ENCODE results near the gene MPO. TPM values are rescaled to one million over a fixed set of nuclear protein-coding genes. Genes with fewer than 3 reads are reported as not detected.

Gene MPO, protein sequence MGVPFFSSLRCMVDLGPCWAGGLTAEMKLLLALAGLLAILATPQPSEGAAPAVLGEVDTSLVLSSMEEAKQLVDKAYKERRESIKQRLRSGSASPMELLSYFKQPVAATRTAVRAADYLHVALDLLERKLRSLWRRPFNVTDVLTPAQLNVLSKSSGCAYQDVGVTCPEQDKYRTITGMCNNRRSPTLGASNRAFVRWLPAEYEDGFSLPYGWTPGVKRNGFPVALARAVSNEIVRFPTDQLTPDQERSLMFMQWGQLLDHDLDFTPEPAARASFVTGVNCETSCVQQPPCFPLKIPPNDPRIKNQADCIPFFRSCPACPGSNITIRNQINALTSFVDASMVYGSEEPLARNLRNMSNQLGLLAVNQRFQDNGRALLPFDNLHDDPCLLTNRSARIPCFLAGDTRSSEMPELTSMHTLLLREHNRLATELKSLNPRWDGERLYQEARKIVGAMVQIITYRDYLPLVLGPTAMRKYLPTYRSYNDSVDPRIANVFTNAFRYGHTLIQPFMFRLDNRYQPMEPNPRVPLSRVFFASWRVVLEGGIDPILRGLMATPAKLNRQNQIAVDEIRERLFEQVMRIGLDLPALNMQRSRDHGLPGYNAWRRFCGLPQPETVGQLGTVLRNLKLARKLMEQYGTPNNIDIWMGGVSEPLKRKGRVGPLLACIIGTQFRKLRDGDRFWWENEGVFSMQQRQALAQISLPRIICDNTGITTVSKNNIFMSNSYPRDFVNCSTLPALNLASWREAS
- total RNA-seq = not detected in 2 replicates

DNA sequence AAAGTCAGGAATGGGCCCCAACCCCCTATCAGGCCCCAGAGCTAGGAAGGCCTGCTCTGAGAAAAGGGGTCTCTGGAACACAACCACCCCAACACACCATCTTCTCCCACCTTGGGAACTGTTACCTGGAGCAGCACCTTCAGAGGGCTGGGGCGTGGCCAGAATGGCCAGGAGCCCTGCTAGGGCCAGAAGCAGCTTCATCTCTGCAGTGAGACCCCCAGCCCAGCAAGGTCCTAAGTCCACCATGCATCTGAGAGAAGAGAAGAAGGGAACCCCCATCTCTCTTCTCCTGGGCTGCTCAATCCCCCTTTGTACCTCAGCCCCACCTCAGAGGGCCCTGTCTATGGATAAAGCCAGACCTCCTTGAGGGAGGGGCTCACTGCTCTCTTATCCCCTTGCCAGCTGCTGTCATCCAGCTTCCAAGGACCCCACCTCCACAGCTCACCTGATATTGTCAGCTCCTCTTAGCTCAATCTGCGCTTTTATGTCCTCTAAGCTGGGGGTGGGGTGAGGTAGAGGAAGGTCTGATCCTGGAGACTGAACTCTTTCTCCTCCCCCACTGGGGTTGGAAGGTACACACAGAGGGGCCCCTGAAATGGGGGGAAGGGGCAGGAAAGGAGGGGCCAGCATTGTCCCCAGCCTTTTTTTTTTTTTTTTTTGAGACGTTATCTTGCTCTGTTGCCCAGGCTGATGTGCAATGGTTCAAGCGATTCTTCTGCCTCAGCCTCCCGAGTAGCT is at the start of gene MPO:
TSS of gene MPO (minus strand) at position 456 of the 738 bp plus-strand sequence. CDS start at position 279, 177 bp downstream.
- no peak for DNase-seq (ENCODE audit: low spot score)
- H3K27ac Mint-ChIP-seq = no peak within 1 kb of the TSS
- H3K4me3 Mint-ChIP-seq = no peak within 1 kb of the TSS
- peaks cover 29% of the 10 kb centered on the region for H3K27me3 Mint-ChIP-seq (ENCODE audit: insufficient read depth)
- no peaks in the 10 kb centered on the region for H3K9me3 Mint-ChIP-seq
- H3K36me3 Mint-ChIP-seq (ENCODE audit: low read depth) = no peaks in the 10 kb centered on the region
- peaks cover 4% of the 10 kb centered on the region for H3K4me1 Mint-ChIP-seq (ENCODE audit: low read depth)
- intact Hi-C loops (cut with micrococcal nuclease) = no loop called here

DNA sequence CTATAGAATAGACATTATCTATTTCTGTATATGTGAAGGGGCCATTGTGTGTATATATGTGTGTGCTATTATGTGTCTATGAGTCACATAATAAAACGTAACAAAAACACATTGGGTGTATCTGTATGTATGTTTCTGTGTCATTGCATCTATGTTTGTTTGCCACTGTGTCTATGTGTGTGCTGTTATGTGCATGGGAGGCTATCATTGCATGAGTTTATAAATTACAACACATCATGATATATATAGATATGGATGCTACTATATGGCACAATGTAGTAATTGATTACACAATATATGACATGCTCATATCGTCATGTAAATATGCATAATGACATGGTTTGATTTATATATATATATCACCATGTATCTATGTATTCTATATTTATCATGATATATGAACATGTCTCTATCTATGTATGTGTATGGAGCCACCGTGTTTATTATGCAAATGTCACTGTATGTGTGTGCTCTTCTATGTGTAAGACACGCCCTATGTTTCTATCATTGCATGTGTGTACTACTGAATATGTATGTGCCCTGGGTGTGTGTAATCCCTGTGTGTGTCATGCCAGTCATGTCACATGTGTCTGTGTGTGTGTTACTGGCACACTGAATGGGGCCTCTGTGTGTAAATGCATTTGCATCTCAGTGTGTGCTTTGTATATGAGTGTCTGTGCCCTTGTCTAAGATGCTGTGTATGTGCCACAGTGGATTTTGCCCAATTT is 49.2 kb upstream of the MPO start:
- Mint-ChIP-seq H3K27me3 (ENCODE audit: insufficient read depth) (peaks cover 2% of the 10 kb centered on the region), H3K36me3 (ENCODE audit: low read depth) (peaks cover 40% of the 10 kb centered on the region), H3K4me1 (ENCODE audit: low read depth) (peaks cover 50% of the 10 kb centered on the region), H3K9me3 (no peaks in the 10 kb centered on the region), H3K27ac (peak overlapping the region; percentile 99), H3K4me3 (peak overlapping the region; percentile 100)
- intact Hi-C loops (cut with micrococcal nuclease) = loop anchor here (1.0 to 10.0 kb wide), 11 partner anchors 8 to 675 kb away; partner anchors contain the start of genes DYNLL2, MKS1, RAD51C and SUPT4H1
- DNase-seq (ENCODE audit: low spot score) = peak; percentile 51

GRCh38 chr17:58329035-58329809 is 48.5 kb upstream of the MPO start:
- Mint-ChIP-seq H3K27me3 (ENCODE audit: insufficient read depth) (peaks cover 2% of the 10 kb centered on the region), H3K4me1 (ENCODE audit: low read depth) (peaks cover 45% of the 10 kb centered on the region), H3K36me3 (ENCODE audit: low read depth) (peaks cover 40% of the 10 kb centered on the region), H3K9me3 (no peaks in the 10 kb centered on the region), H3K27ac (peak overlapping the region; percentile 93), H3K4me3 (peak overlapping the region; percentile 100)
- intact Hi-C loops (cut with micrococcal nuclease) = loop anchor here (1.0 to 2.0 kb wide), 8 partner anchors 9 to 246 kb away; partner anchors contain the start of genes DYNLL2, MKS1 and SUPT4H1
- peak; percentile 81 for DNase-seq (ENCODE audit: low spot score)

GRCh38 chr17:58328195-58329034 is 47.7 kb upstream of the MPO start, which contains the start of gene TSPOAP1:
Gene TSPOAP1, minus strand, starts transcription at chr17:58328795. Its CDS starts 875 bp downstream, at chr17:58327920.
- Mint-ChIP-seq H3K4me1 (ENCODE audit: low read depth) (peaks cover 44% of the 10 kb centered on the region), H3K36me3 (ENCODE audit: low read depth) (peaks cover 40% of the 10 kb centered on the region), H3K4me3 (peak within 1 kb of the TSS; percentile 100), H3K27me3 (ENCODE audit: insufficient read depth) (peaks cover 2% of the 10 kb centered on the region), H3K27ac (peak within 1 kb of the TSS; percentile 93), H3K9me3 (no peaks in the 10 kb centered on the region)
- peak; percentile 77 for DNase-seq (ENCODE audit: low spot score)
- intact Hi-C loops (cut with micrococcal nuclease) = loop anchor here (1.0 to 2.0 kb wide), 9 partner anchors 10 to 246 kb away; partner anchors contain the start of genes DYNLL2, MKS1, RNF43 and SUPT4H1

DNA sequence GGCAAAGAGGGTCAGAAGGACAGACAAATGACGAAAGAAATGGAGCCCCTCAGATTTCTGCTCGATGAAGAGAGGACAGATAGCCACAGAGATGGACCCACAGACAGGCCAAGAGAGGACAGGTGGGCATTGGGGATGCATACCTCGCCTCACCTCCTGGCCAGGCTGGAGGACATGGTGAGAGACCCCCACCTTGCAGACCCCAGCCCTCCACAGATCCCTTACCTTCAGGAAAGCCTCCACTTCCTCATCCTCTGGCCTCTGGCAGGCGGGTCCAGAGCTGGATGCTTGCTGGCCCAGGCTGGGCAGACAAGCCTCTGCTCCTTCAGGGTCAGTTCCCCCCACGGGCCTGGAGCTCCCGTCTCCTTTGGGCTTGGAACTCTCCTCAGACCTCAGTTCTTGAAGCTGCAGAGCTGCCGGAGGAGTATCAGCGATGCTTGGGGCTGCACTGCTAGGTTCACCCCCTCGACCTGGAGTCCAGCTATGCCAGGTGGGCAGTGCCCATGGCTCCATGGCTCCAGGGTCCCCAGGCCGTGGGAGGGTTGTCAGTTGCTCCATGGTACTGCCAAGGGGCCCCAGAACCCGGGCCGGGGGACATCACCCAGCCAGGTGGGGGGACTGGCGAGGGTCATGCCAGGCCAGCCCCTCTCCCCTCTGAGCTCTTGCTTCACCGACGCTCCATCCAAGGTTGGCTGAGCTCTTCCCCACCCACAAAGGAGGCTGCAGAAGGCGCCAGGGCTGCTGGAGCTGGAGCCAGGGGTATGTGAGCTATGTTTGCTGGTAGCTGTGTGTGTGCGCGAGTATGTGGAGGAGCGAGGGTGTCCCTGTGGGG is 46.8 kb upstream of the MPO start:
- Mint-ChIP-seq H3K36me3 (ENCODE audit: low read depth) (peaks cover 41% of the 10 kb centered on the region), H3K9me3 (no peaks in the 10 kb centered on the region), H3K4me1 (ENCODE audit: low read depth) (peaks cover 44% of the 10 kb centered on the region), H3K4me3 (peak overlapping the region; percentile 100), H3K27me3 (ENCODE audit: insufficient read depth) (no peaks in the 10 kb centered on the region), H3K27ac (peak overlapping the region; percentile 93)
- DNase-seq (ENCODE audit: low spot score) = no peak
- intact Hi-C loops (cut with micrococcal nuclease) = loop anchor here (1.0 to 2.0 kb wide), 3 partner anchors 90 to 245 kb away; partner anchors contain the start of genes DYNLL2, MKS1 and RNF43

GRCh38 chr17:58326609-58327362 is 46.1 kb upstream of the MPO start:
- Mint-ChIP-seq H3K4me1 (ENCODE audit: low read depth) (peaks cover 44% of the 10 kb centered on the region), H3K36me3 (ENCODE audit: low read depth) (peaks cover 43% of the 10 kb centered on the region), H3K4me3 (peak overlapping the region; percentile 62), H3K27ac (peak overlapping the region; percentile 75), H3K9me3 (no peaks in the 10 kb centered on the region), H3K27me3 (ENCODE audit: insufficient read depth) (no peaks in the 10 kb centered on the region)
- intact Hi-C loops (cut with micrococcal nuclease) = no loop called here
- no peak for DNase-seq (ENCODE audit: low spot score)

DNA sequence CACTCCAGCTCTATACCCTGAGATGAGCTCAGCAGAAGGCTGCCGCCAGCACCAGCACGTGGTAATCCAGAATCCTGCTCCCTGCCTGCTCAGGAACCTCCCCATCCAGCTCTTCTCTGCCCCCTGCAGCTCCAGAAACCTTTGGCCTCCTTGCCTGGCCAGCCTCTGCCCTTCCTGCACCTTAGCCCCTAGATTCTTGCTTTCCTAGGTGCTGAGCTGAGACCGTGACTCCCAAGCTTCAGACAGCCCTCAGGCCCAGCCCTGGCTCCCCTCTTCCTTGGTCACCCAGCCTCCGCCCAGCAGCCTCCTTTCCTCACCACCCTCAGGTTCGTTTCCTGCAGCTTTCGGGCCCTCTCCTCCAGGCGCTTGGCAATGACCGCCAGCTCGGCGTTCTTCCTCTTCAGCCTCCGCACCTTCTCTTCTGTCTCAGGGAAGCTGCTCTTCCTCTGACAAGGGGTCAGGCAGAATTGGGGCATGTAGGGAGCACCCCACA is 45.3 kb upstream of the MPO start:
- Mint-ChIP-seq H3K27me3 (ENCODE audit: insufficient read depth) (no peaks in the 10 kb centered on the region), H3K36me3 (ENCODE audit: low read depth) (peaks cover 39% of the 10 kb centered on the region), H3K4me1 (ENCODE audit: low read depth) (peaks cover 44% of the 10 kb centered on the region), H3K9me3 (no peaks in the 10 kb centered on the region), H3K4me3 (no peak overlapping the region), H3K27ac (peak overlapping the region; percentile 75)
- intact Hi-C loops (cut with micrococcal nuclease) = no loop called here
- DNase-seq (ENCODE audit: low spot score) = no peak

GRCh38 chr17:58325289-58325726 is 44.6 kb upstream of the MPO start:
- H3K36me3 Mint-ChIP-seq (ENCODE audit: low read depth) = peaks cover 35% of the 10 kb centered on the region

GRCh38 chr17:58324409-58325288 is 43.9 kb upstream of the MPO start:
- Mint-ChIP-seq H3K27ac (peak overlapping the region; percentile 29), H3K27me3 (ENCODE audit: insufficient read depth) (no peaks in the 10 kb centered on the region), H3K36me3 (ENCODE audit: low read depth) (peaks cover 33% of the 10 kb centered on the region), H3K9me3 (no peaks in the 10 kb centered on the region), H3K4me1 (ENCODE audit: low read depth) (peaks cover 40% of the 10 kb centered on the region), H3K4me3 (no peak overlapping the region)
- DNase-seq (ENCODE audit: low spot score) = no peak
- intact Hi-C loops (cut with micrococcal nuclease) = no loop called here

More at GRCh38 chr17:58325289-58325726, 44.6 kb upstream of the MPO start:
- intact Hi-C loops (cut with micrococcal nuclease) = no loop called here
- H3K9me3 Mint-ChIP-seq = no peaks in the 10 kb centered on the region
- H3K4me1 Mint-ChIP-seq (ENCODE audit: low read depth) = peaks cover 42% of the 10 kb centered on the region
- peak overlapping the region; percentile 29 for H3K27ac Mint-ChIP-seq
- no peak overlapping the region for H3K4me3 Mint-ChIP-seq
- DNase-seq (ENCODE audit: low spot score) = no peak
- H3K27me3 Mint-ChIP-seq (ENCODE audit: insufficient read depth) = no peaks in the 10 kb centered on the region
